ENCODE results near the gene CGREF1.

Gene CGREF1

GRCh38 chr2:27109083-27109482, 9.8 kb downstream of the CGREF1 start:
- no peak overlapping the region for H3K27ac ChIP-seq (replicated peaks; ENCODE audit: low read length)
- WGBS, 2 donors (ENCODE audit: extremely low coverage in 2 of 2, insufficient read length in 2 of 2, insufficient replicate concordance in 1 of 2): no CpG with 5 or more reads among the region's 3 CpGs
- no peak overlapping the region for H2BK15ac ChIP-seq (ENCODE audit: low read length)
- H3K18ac ChIP-seq (ENCODE audit: low read length): no peak overlapping the region
- no peak overlapping the region for H2AFZ ChIP-seq (ENCODE audit: low read length)
- no peaks in the 10 kb centered on the region for H3K9me3 ChIP-seq (replicated peaks in 1 of 2; ENCODE audit: control insufficient read depth in 2 of 2, insufficient read depth in 1 of 2, low read depth in 1 of 2, low read length in 2 of 2)
- H3K4me3 ChIP-seq (ENCODE audit: low read length in 2 of 2): no peak overlapping the region
- no peak overlapping the region for H2BK5ac ChIP-seq (ENCODE audit: low read length)
- H4K91ac ChIP-seq (ENCODE audit: low read depth, low read length, poor library complexity): no peak overlapping the region
- H3K79me1 ChIP-seq (ENCODE audit: low read depth, low read length): no peaks in the 10 kb centered on the region
- no peak overlapping the region for H3K14ac ChIP-seq (ENCODE audit: low read length)
- H3K4ac ChIP-seq (ENCODE audit: low read length): no peak overlapping the region
- H3K9ac ChIP-seq (ENCODE audit: low read depth, low read length, poor library complexity): no peak overlapping the region
- H3K27me3 ChIP-seq (ENCODE audit: control insufficient read depth in 3 of 3, insufficient read depth in 3 of 3, low read depth in 1 of 3, low read length in 3 of 3): peaks cover 0 to 25% (median under 1%) of the 10 kb centered on the region in 3 experiments
- DNase-seq (ENCODE audit: low spot score): no peak
- no peak overlapping the region for H2BK120ac ChIP-seq (ENCODE audit: low read depth, low read length)
- no peak overlapping the region for H4K8ac ChIP-seq (ENCODE audit: low read depth, low read length)
- H3K4me1 ChIP-seq (ENCODE audit: control insufficient read depth in 2 of 2, insufficient read depth in 1 of 2, low read depth in 1 of 2, low read length in 2 of 2): no peaks in the 10 kb centered on the region
- no peak overlapping the region for H2AK5ac ChIP-seq (ENCODE audit: low read depth, low read length)
- H3K4me2 ChIP-seq (ENCODE audit: insufficient read depth, low read length, poor library complexity, severe bottlenecking): no peak overlapping the region
- H3K23ac ChIP-seq (ENCODE audit: low read depth, low read length, poor library complexity): no peak overlapping the region
- H2BK12ac ChIP-seq (ENCODE audit: low read length): no peak overlapping the region
- H3K36me3 ChIP-seq (replicated peaks in 1 of 2; ENCODE audit: control insufficient read depth in 2 of 2, insufficient read depth in 2 of 2, low read length in 2 of 2): no peaks in the 10 kb centered on the region

GRCh38 chr2:27108221-27108620, 10.7 kb downstream of the CGREF1 start:
- WGBS, 2 donors (ENCODE audit: extremely low coverage in 2 of 2, insufficient read length in 2 of 2, insufficient replicate concordance in 1 of 2): no CpG with 5 or more reads among the region's 2 CpGs
- no peak for DNase-seq (ENCODE audit: low spot score)
- H4K8ac ChIP-seq (ENCODE audit: low read depth, low read length): no peak overlapping the region

GRCh38 chr2:27105981-27106380, 12.9 kb downstream of the CGREF1 start:
- Histone ChIP-seq H3K27me3 (ENCODE audit: control insufficient read depth in 3 of 3, insufficient read depth in 3 of 3, low read depth in 1 of 3, low read length in 3 of 3) (peaks cover 0 to 21% (median 2%) of the 10 kb centered on the region in 3 experiments), H4K8ac (ENCODE audit: low read depth, low read length) (no peak overlapping the region), H3K4me2 (ENCODE audit: insufficient read depth, low read length, poor library complexity, severe bottlenecking) (no peak overlapping the region), H3K14ac (ENCODE audit: low read length) (no peak overlapping the region), H3K27ac (replicated peaks; ENCODE audit: low read length) (no peak overlapping the region), H3K9me3 (replicated peaks in 1 of 2; ENCODE audit: control insufficient read depth in 2 of 2, insufficient read depth in 1 of 2, low read depth in 1 of 2, low read length in 2 of 2) (no peaks in the 10 kb centered on the region), H2AFZ (ENCODE audit: low read length) (no peak overlapping the region), H3K36me3 (replicated peaks in 1 of 2; ENCODE audit: control insufficient read depth in 2 of 2, insufficient read depth in 2 of 2, low read length in 2 of 2) (no peaks in the 10 kb centered on the region), H3K4me3 (ENCODE audit: low read length in 2 of 2) (no peak overlapping the region), H2BK120ac (ENCODE audit: low read depth, low read length) (no peak overlapping the region), H3K9ac (ENCODE audit: low read depth, low read length, poor library complexity) (no peak overlapping the region), H3K18ac (ENCODE audit: low read length) (no peak overlapping the region), H4K91ac (ENCODE audit: low read depth, low read length, poor library complexity) (no peak overlapping the region), H3K4ac (ENCODE audit: low read length) (no peak overlapping the region), H2AK5ac (ENCODE audit: low read depth, low read length) (no peak overlapping the region), H2BK5ac (ENCODE audit: low read length) (no peak overlapping the region), H3K79me1 (ENCODE audit: low read depth, low read length) (no peaks in the 10 kb centered on the region), H3K4me1 (ENCODE audit: control insufficient read depth in 2 of 2, insufficient read depth in 1 of 2, low read depth in 1 of 2, low read length in 2 of 2) (no peaks in the 10 kb centered on the region), H2BK12ac (ENCODE audit: low read length) (no peak overlapping the region), H2BK15ac (ENCODE audit: low read length) (no peak overlapping the region), H3K23ac (ENCODE audit: low read depth, low read length, poor library complexity) (no peak overlapping the region)
- no CpG with 5 or more reads among the region's 3 CpGs for WGBS, 2 donors (ENCODE audit: extremely low coverage in 2 of 2, insufficient read length in 2 of 2, insufficient replicate concordance in 1 of 2)
- DNase-seq (ENCODE audit: low spot score): no peak

More at GRCh38 chr2:27108221-27108620, 10.7 kb downstream of the CGREF1 start:
- H2BK15ac ChIP-seq (ENCODE audit: low read length): no peak overlapping the region
- no peak overlapping the region for H3K4me2 ChIP-seq (ENCODE audit: insufficient read depth, low read length, poor library complexity, severe bottlenecking)
- H2AFZ ChIP-seq (ENCODE audit: low read length): no peak overlapping the region
- no peak overlapping the region for H3K23ac ChIP-seq (ENCODE audit: low read depth, low read length, poor library complexity)
- H3K4ac ChIP-seq (ENCODE audit: low read length): no peak overlapping the region
- no peak overlapping the region for H3K14ac ChIP-seq (ENCODE audit: low read length)
- no peaks in the 10 kb centered on the region for H3K79me1 ChIP-seq (ENCODE audit: low read depth, low read length)
- no peak overlapping the region for H3K4me3 ChIP-seq (ENCODE audit: low read length in 2 of 2)
- H2BK5ac ChIP-seq (ENCODE audit: low read length): no peak overlapping the region
- no peak overlapping the region for H4K91ac ChIP-seq (ENCODE audit: low read depth, low read length, poor library complexity)
- no peaks in the 10 kb centered on the region for H3K4me1 ChIP-seq (ENCODE audit: control insufficient read depth in 2 of 2, insufficient read depth in 1 of 2, low read depth in 1 of 2, low read length in 2 of 2)
- H2AK5ac ChIP-seq (ENCODE audit: low read depth, low read length): no peak overlapping the region
- no peak overlapping the region for H3K9ac ChIP-seq (ENCODE audit: low read depth, low read length, poor library complexity)
- H2BK12ac ChIP-seq (ENCODE audit: low read length): no peak overlapping the region
- H3K36me3 ChIP-seq (replicated peaks in 1 of 2; ENCODE audit: control insufficient read depth in 2 of 2, insufficient read depth in 2 of 2, low read length in 2 of 2): no peaks in the 10 kb centered on the region
- peaks cover 0 to 23% (median 2%) of the 10 kb centered on the region in 3 experiments for H3K27me3 ChIP-seq (ENCODE audit: control insufficient read depth in 3 of 3, insufficient read depth in 3 of 3, low read depth in 1 of 3, low read length in 3 of 3)
- H3K18ac ChIP-seq (ENCODE audit: low read length): no peak overlapping the region
- H2BK120ac ChIP-seq (ENCODE audit: low read depth, low read length): no peak overlapping the region
- H3K27ac ChIP-seq (replicated peaks; ENCODE audit: low read length): no peak overlapping the region
- no peaks in the 10 kb centered on the region for H3K9me3 ChIP-seq (replicated peaks in 1 of 2; ENCODE audit: control insufficient read depth in 2 of 2, insufficient read depth in 1 of 2, low read depth in 1 of 2, low read length in 2 of 2)

- peaks cover 0 to 1% of the 10 kb centered on the region in 2 donors for H3K36me3 ChIP-seq (replicated peaks in 1 of 2; ENCODE audit: control insufficient read depth in 2 of 2, insufficient read depth in 2 of 2, low read length in 2 of 2)
- WGBS, 2 donors (ENCODE audit: extremely low coverage in 2 of 2, insufficient read length in 2 of 2, insufficient replicate concordance in 1 of 2): no CpG with 5 or more reads among the region's 5 CpGs
- no peak overlapping the region for H3K9ac ChIP-seq (ENCODE audit: low read depth, low read length, poor library complexity)
These were observed 16.6 kb downstream of the CGREF1 start for GRCh38 chr2:27102329-27102728.

More at GRCh38 chr2:27102329-27102728, 16.6 kb downstream of the CGREF1 start:
- Histone ChIP-seq H3K27me3 (ENCODE audit: control insufficient read depth in 3 of 3, insufficient read depth in 3 of 3, low read depth in 1 of 3, low read length in 3 of 3) (peaks cover 0 to 21% (median 2%) of the 10 kb centered on the region in 3 experiments), H3K9me3 (replicated peaks in 1 of 2; ENCODE audit: control insufficient read depth in 2 of 2, insufficient read depth in 1 of 2, low read depth in 1 of 2, low read length in 2 of 2) (no peaks in the 10 kb centered on the region), H2BK15ac (ENCODE audit: low read length) (no peak overlapping the region), H4K91ac (ENCODE audit: low read depth, low read length, poor library complexity) (no peak overlapping the region), H2AFZ (ENCODE audit: low read length) (no peak overlapping the region), H3K14ac (ENCODE audit: low read length) (no peak overlapping the region), H2BK120ac (ENCODE audit: low read depth, low read length) (no peak overlapping the region), H3K23ac (ENCODE audit: low read depth, low read length, poor library complexity) (no peak overlapping the region), H3K18ac (ENCODE audit: low read length) (no peak overlapping the region), H2BK5ac (ENCODE audit: low read length) (no peak overlapping the region), H3K4me2 (ENCODE audit: insufficient read depth, low read length, poor library complexity, severe bottlenecking) (no peak overlapping the region), H3K4me1 (ENCODE audit: control insufficient read depth in 2 of 2, insufficient read depth in 1 of 2, low read depth in 1 of 2, low read length in 2 of 2) (peaks cover 0 to 4% of the 10 kb centered on the region in 2 donors), H3K4ac (ENCODE audit: low read length) (no peak overlapping the region), H2BK12ac (ENCODE audit: low read length) (no peak overlapping the region), H3K4me3 (ENCODE audit: low read length in 2 of 2) (no peak overlapping the region), H4K8ac (ENCODE audit: low read depth, low read length) (no peak overlapping the region), H2AK5ac (ENCODE audit: low read depth, low read length) (peak overlapping the region; percentile 31), H3K27ac (replicated peaks; ENCODE audit: low read length) (no peak overlapping the region), H3K79me1 (ENCODE audit: low read depth, low read length) (no peaks in the 10 kb centered on the region)
- no peak for DNase-seq (ENCODE audit: low spot score)

Measured in neuronal stem cell (in vitro differentiated cells).